Measurements from ENCODE around the gene ZSCAN20. TPM values are rescaled to one million over a fixed set of nuclear protein-coding genes. Genes with fewer than 3 reads are reported as not detected.

The ZSCAN20 gene
- total RNA-seq, 1 donor from 2014 or later: 5.7 TPM

DNA sequence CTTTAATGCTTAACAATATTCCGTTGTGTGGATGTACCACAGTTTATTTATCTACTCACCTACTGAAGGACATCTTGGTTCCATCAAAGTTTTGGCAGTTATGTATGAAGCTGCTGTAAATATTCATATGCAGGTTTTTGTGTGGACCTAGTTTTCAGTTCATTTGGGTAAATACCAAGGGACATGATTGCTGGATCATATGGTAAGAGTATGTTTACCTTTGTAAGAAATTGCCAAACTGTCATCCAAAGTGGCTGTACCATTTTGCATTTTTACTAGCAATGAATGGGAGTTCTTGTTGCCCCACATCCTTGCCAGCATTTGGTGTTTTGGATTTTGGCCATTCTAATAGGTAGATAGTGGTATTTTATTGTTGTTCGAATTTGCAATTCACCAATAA lies 10.0 kb downstream of the ZSCAN20 start:
- DNase-seq: no peak
- no peak overlapping the region for H3K27ac ChIP-seq (replicated peaks)
- peaks cover 81% of the 10 kb centered on the region for H3K36me3 ChIP-seq
- no peaks in the 10 kb centered on the region for H3K27me3 ChIP-seq (ENCODE audit: low read depth)
- peaks cover 4% of the 10 kb centered on the region for H3K4me1 ChIP-seq
- H3K4me3 ChIP-seq: no peak overlapping the region
- intact Hi-C loops (cut with micrococcal nuclease): no loop called here
- TF ChIP-seq, protein P1, sequence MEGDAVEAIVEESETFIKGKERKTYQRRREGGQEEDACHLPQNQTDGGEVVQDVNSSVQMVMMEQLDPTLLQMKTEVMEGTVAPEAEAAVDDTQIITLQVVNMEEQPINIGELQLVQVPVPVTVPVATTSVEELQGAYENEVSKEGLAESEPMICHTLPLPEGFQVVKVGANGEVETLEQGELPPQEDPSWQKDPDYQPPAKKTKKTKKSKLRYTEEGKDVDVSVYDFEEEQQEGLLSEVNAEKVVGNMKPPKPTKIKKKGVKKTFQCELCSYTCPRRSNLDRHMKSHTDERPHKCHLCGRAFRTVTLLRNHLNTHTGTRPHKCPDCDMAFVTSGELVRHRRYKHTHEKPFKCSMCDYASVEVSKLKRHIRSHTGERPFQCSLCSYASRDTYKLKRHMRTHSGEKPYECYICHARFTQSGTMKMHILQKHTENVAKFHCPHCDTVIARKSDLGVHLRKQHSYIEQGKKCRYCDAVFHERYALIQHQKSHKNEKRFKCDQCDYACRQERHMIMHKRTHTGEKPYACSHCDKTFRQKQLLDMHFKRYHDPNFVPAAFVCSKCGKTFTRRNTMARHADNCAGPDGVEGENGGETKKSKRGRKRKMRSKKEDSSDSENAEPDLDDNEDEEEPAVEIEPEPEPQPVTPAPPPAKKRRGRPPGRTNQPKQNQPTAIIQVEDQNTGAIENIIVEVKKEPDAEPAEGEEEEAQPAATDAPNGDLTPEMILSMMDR (IDR thresholded peaks at IDR 0.05; ENCODE audit: borderline replicate concordance): no peak
- H3K9me3 ChIP-seq (replicated peaks): peaks cover 22% of the 10 kb centered on the region

DNA sequence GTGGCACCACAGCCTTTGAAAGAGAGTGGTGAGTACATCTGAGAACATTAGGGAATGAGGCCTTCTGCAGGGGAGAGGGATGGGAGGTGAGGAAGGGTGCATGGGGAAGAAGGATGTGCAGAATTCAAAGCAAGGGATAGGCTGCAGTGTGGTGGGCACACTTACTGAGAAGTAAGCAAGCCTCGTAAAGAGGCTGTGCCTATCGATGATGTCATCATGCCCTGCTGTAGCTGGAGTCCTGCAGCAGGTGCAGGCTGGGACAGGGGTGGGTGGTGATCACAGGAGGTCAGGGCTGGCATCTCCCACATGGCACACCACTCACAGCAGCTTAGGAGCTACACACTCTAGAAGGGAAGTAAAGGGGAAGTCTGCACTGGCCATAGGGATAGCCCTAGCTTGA lies 16.2 kb downstream of the ZSCAN20 start:
- intact Hi-C loops (cut with micrococcal nuclease): no loop called here
- TF ChIP-seq, protein P1 (IDR thresholded peaks at IDR 0.05; ENCODE audit: borderline replicate concordance): no peak
- Histone ChIP-seq H3K27ac (replicated peaks) (no peak overlapping the region), H3K9me3 (replicated peaks) (peaks cover 38% of the 10 kb centered on the region), H3K36me3 (peaks cover 93% of the 10 kb centered on the region), H3K4me1 (no peaks in the 10 kb centered on the region), H3K27me3 (ENCODE audit: low read depth) (no peaks in the 10 kb centered on the region), H3K4me3 (no peak overlapping the region)
- no peak for DNase-seq

DNA sequence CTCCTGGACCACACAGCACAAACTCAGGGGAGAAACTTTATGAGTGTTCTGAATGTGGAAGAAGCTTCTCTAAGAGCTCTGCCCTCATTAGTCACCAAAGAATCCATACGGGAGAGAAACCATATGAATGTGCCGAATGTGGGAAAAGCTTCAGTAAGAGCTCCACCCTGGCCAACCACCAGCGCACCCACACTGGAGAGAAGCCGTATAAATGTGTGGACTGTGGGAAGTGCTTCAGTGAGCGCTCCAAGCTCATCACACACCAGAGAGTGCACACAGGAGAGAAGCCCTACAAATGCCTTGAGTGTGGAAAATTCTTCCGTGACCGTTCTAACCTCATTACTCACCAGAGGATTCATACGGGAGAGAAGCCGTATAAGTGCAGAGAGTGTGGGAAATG lies 22.5 kb downstream of the ZSCAN20 start:
- no peak for DNase-seq
- H3K36me3 ChIP-seq: peaks cover 78% of the 10 kb centered on the region
- intact Hi-C loops (cut with micrococcal nuclease): no loop called here
- no peak overlapping the region for H3K27ac ChIP-seq (replicated peaks)
- H3K4me1 ChIP-seq: no peaks in the 10 kb centered on the region
- no peaks in the 10 kb centered on the region for H3K27me3 ChIP-seq (ENCODE audit: low read depth)
- TF ChIP-seq, protein P1 (IDR thresholded peaks at IDR 0.05; ENCODE audit: borderline replicate concordance): no peak
- H3K9me3 ChIP-seq (replicated peaks): peaks cover 66% of the 10 kb centered on the region
- no peak overlapping the region for H3K4me3 ChIP-seq

DNA sequence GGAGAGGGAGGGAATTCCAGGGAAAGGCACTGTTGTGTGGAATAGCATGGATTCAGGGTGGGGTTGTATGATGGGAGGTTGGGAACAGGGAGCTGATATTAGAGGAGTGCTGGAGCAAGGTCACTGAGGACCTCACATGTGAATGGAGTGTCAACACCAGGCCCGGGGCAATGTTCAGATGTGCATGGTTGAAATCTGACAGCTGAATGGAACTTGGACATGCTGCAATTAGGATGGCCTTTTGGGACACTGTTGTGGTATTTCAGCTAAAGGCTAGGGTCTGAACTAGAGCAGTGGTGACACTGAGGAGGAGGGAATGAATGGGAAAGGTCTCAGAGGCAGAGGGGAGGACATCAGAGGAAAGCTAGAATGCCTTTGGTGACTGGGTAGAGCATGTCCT lies 25.0 kb downstream of the ZSCAN20 start:
- TF ChIP-seq, protein P1 (IDR thresholded peaks at IDR 0.05; ENCODE audit: borderline replicate concordance): no peak
- Histone ChIP-seq H3K4me3 (no peak overlapping the region), H3K4me1 (no peaks in the 10 kb centered on the region), H3K27me3 (ENCODE audit: low read depth) (no peaks in the 10 kb centered on the region), H3K27ac (replicated peaks) (no peak overlapping the region), H3K9me3 (replicated peaks) (peaks cover 60% of the 10 kb centered on the region), H3K36me3 (peaks cover 53% of the 10 kb centered on the region)
- intact Hi-C loops (cut with micrococcal nuclease): no loop called here
- DNase-seq: no peak

DNA sequence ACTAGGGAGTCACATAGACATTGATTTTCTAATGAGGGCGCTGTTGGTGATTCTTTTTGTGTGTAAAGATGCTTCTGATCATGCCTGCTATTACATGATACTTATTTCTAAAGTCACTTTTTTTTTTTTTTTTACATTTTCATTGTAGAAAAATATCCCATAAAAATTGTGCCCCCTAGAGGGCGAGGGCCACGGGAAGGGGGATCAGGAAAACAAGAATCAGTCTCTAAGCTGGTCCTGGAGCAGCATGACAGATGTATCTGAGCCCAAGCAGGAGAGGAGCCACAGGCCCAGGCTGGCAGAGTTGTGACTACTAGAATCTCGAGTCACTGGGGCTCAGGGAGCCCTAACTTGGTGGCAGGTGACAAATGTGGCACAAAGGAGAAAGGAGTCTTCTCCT lies 28.1 kb downstream of the ZSCAN20 start:
- H3K36me3 ChIP-seq: peaks cover 22% of the 10 kb centered on the region
- TF ChIP-seq, protein P1 (IDR thresholded peaks at IDR 0.05; ENCODE audit: borderline replicate concordance): no peak
- intact Hi-C loops (cut with micrococcal nuclease): no loop called here

DNA sequence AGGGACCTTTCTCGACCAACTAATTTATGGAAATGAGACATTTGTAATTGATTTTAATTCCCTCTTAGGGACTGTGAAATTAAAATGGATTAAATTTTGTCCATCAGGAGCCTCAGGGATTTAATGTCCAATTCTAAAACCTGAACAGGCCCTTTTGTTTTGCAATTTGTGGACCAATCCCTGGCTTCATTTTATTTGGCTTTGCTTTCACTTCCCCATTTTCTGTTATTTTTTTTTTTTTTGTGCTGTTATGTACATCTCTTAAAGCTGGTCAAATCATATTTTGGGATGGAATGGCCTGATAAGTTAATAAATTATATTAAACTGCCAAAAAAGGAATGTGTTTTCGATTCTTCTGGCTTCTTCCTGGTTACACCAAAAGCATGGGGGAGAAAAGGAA lies 28.9 kb downstream of the ZSCAN20 start:
- Histone ChIP-seq H3K4me1 (no peaks in the 10 kb centered on the region), H3K9me3 (replicated peaks) (peaks cover 23% of the 10 kb centered on the region), H3K27ac (replicated peaks) (no peak overlapping the region), H3K27me3 (ENCODE audit: low read depth) (no peaks in the 10 kb centered on the region), H3K36me3 (peaks cover 14% of the 10 kb centered on the region), H3K4me3 (no peak overlapping the region)
- no peak for DNase-seq
- intact Hi-C loops (cut with micrococcal nuclease): no loop called here
- TF ChIP-seq, protein P1 (IDR thresholded peaks at IDR 0.05; ENCODE audit: borderline replicate concordance): no peak

More for the DNA sequence above, 28.1 kb downstream of the ZSCAN20 start:
- Histone ChIP-seq H3K9me3 (replicated peaks) (peaks cover 30% of the 10 kb centered on the region), H3K27ac (replicated peaks) (no peak overlapping the region), H3K27me3 (ENCODE audit: low read depth) (no peaks in the 10 kb centered on the region), H3K4me1 (no peaks in the 10 kb centered on the region), H3K4me3 (no peak overlapping the region)
- no peak for DNase-seq

All from left ventricle myocardium inferior (tissue), 1 donor.